Adrenal gland (tissue), 12 donors: ENCODE measurements around the gene HOXC5. TPM values are rescaled to one million over a fixed set of nuclear protein-coding genes. Genes with fewer than 3 reads are reported as not detected.

Source experiments
- DNase-seq, 7 donors: peaks; one replicate each; pipeline ENCODE4 v3.0.0-alpha.2; 2019 to 2020
- H3K27ac ChIP-seq, 5 donors: fragments of 200-600 bp; sonication (generic) in 4 of 5; 1 replicate in 3 of 5; 2 replicates in 2 of 5; pipeline versions ENCODE4 v1.5.1 to v1.8.0; 2016 to 2020; ENCODE audit warnings: mild to moderate bottlenecking in 1 of 5
- H3K27me3 ChIP-seq: fragments of 200-600 bp; 2 replicates; pipeline ENCODE4 v1.8.0; 2021
- H3K36me3 ChIP-seq, 2 donors: fragments of 200-600 bp; replicated peaks in 1 of 2; 1 replicate in 1 of 2; 2 replicates in 1 of 2; pipeline versions ENCODE4 v1.5.1 to v1.8.0; 2018 to 2022
- H3K4me1 ChIP-seq, 2 donors: fragments of 200-600 bp; replicated peaks in 1 of 2; 1 replicate in 1 of 2; 2 replicates in 1 of 2; pipeline versions ENCODE4 v1.5.1 to v1.8.0; 2018 to 2021
- H3K4me3 ChIP-seq, 4 donors: fragments of 200-600 bp; sonication (generic) in 3 of 4; one replicate each; pipeline ENCODE4 v1.5.1; 2016 to 2018
- H3K9me3 ChIP-seq, 3 donors: fragments of 200-600 bp; sonication (generic) in 1 of 3; replicated peaks in 1 of 3; 1 replicate in 2 of 3; 2 replicates in 1 of 3; pipeline versions ENCODE4 v1.5.1 to v1.8.0; 2016 to 2021
- POLR2A ChIP-seq, 2 donors: fragments of 450-650 bp; IDR thresholded peaks; one replicate each; pipeline ENCODE4 v1.6.1; 2017; ENCODE audit warnings: antibody characterized with exemption in 2 of 2, mild to moderate bottlenecking in 2 of 2, moderate library complexity in 1 of 2
- WGBS, 4 donors: extraction: QIAGEN DNeasy Blood & Tissue Kit in 2 of 4; methylation state at CpG; one replicate each; pipeline versions ENCODE4 v1.1.5 to v1.1.7; 2013 to 2017; 5-methylcytosine and 5-hydroxymethylcytosine counted together
- intact Hi-C, 2 donors: fragments of 100-400 bp; cut with DNase I; formaldehyde crosslinking; loops; one replicate each; pipeline versions ENCODE4 v1.14.1 to v1.15.0; 2022 to 2023
- polyA plus RNA-seq, 3 donors: library from polyadenylated mRNA; stranded (reverse); fragments of 200-250 nt in 2 of 3; fragments of 350-450 nt in 1 of 3; fragmentation: Illumina TruSeq in 1 of 3; extraction: RNeasy Lipid Tissue Mini Kit (QIAGEN cat#74804) in 1 of 3; gene quantifications; one replicate each; pipeline ENCODE4 v1.2.3, GENCODE V29; 2013 to 2014
- total RNA-seq, 9 donors: library from RNA; depleted of rRNA in 4 of 9; stranded (reverse); fragments of >200 nt in 4 of 9; fragments of 120-200 nt in 1 of 9; fragmentation: NEBNext Ultra II Directional in 1 of 9; extraction: Animal tissue kit (Norgen Biotek cat#: 25700) in 1 of 9; gene quantifications; one replicate each; pipeline versions ENCODE4 v1.1.0 to v1.2.4, GENCODE V29; 2013 to 2023
- TF ChIP-seq, protein P1 (sequence below), 6 experiments: fragments of 450-650 bp in 4 of 6; fragments of 200-600 bp in 2 of 6; sonication (generic) in 1 of 6; IDR thresholded peaks; 1 replicate in 5 of 6; 2 replicates in 1 of 6; pipeline versions ENCODE4 v1.5.1 to v1.8.0; 2016 to 2021; ENCODE audit warnings: antibody characterized with exemption in 6 of 6, mild to moderate bottlenecking in 2 of 6, moderate library complexity in 1 of 6
- donor health status: healthy with polysubstance abuse.
- donor health status: Bipolar disorder and iron deficiency.
- donor health status: DM: yes; HTN: yes; CAD: no.
- donor health status: DM: no; HTN: no; CAD: no.
- donor health status: DM: no; HTN: no; CAD: no.
- donor health status: DM: yes; HTN: yes; CAD: no.

Gene HOXC5
- total and polyA plus RNA-seq, 12 donors: 0.36 to 1.9 (median 0.77) TPM

GRCh38 chr12:54044425-54045103, 11.7 kb downstream of the HOXC5 start:
- Histone ChIP-seq H3K4me3 (no peak overlapping the region), H3K9me3 (no peaks in the 10 kb centered on the region), H3K4me1 (no peaks in the 10 kb centered on the region), H3K27me3 (peaks cover 3% of the 10 kb centered on the region), H3K27ac (no peak overlapping the region), H3K36me3 (no peaks in the 10 kb centered on the region)
- intact Hi-C loops: no loop called here
- DNase-seq: no peak
- 66 to 78% (median 72%) methylated on average over 5 of the region's 5 CpGs for WGBS, 4 donors
- TF ChIP-seq, protein P1, sequence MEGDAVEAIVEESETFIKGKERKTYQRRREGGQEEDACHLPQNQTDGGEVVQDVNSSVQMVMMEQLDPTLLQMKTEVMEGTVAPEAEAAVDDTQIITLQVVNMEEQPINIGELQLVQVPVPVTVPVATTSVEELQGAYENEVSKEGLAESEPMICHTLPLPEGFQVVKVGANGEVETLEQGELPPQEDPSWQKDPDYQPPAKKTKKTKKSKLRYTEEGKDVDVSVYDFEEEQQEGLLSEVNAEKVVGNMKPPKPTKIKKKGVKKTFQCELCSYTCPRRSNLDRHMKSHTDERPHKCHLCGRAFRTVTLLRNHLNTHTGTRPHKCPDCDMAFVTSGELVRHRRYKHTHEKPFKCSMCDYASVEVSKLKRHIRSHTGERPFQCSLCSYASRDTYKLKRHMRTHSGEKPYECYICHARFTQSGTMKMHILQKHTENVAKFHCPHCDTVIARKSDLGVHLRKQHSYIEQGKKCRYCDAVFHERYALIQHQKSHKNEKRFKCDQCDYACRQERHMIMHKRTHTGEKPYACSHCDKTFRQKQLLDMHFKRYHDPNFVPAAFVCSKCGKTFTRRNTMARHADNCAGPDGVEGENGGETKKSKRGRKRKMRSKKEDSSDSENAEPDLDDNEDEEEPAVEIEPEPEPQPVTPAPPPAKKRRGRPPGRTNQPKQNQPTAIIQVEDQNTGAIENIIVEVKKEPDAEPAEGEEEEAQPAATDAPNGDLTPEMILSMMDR (IDR thresholded peaks at IDR 0.05): no peak
- no peak for TF ChIP-seq POLR2A (IDR thresholded peaks at IDR 0.05)

DNA sequence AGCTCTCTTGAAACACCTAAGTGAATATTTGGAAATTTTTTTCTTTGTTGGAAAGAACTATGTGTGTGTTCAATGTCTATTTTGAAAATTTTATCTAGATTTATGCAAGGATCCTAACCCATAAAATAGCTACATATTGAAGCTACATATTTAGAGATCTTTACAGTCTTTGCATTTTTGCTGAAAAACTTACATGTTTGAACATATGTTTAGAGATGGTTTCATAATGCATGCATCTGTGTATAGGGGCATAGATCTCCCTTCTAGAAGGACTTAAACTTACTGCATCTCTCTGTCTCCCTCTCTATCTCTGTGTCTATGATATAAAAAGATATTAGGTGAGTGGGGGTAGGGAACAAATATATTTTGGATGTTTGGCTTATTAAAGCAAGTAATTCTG, 12.6 kb downstream of the HOXC5 start:
- H3K36me3 ChIP-seq: no peaks in the 10 kb centered on the region
- no peaks in the 10 kb centered on the region for H3K9me3 ChIP-seq
- peak overlapping the region in 1 of 5 donors; percentile 55 for H3K27ac ChIP-seq
- intact Hi-C loops: no loop called here
- peaks cover 3% of the 10 kb centered on the region for H3K27me3 ChIP-seq
- DNase-seq: no peak
- peak overlapping the region in 1 of 4 donors; percentile 49 for H3K4me3 ChIP-seq
- TF ChIP-seq POLR2A (IDR thresholded peaks at IDR 0.05): no peak
- TF ChIP-seq, protein P1 (IDR thresholded peaks at IDR 0.05): no peak
- H3K4me1 ChIP-seq: no peaks in the 10 kb centered on the region

DNA sequence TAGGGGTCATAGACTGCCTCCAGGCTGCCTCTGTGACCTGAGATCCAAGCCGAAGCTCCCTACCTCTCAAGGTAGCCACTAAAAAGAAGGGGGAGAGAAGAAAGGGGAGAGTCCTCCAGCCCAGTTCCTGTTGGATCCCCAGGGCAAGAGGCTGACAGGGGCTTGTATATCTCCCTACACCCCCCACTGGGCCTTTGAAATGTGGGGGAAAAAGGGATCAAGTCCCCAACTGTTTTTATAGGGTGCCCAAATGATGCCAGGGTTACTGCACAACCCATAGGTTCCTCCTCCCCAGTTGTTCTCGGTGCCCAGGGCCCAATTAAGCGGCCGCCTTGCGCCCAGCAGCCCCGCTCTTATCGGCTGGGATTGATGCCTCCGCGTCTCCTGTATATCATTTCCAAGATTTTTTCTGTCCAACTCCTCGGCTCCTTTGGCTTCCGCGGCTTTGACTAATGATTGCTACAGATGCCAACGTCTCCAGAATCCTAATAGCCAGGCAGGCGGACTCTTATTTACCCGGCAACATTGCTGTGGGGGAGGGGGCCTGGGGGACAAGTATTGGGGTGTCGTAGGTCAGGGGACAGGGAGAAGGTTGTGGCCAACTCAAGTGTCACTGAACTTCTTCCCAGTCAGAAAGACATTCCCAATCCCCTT, 13.1 kb downstream of the HOXC5 start:
- H3K4me3 ChIP-seq: peak overlapping the region in 1 of 4 donors; percentile 49
- H3K36me3 ChIP-seq: no peaks in the 10 kb centered on the region
- DNase-seq: no peak
- H3K9me3 ChIP-seq: no peaks in the 10 kb centered on the region
- no peaks in the 10 kb centered on the region for H3K4me1 ChIP-seq
- WGBS, 4 donors: 60 to 73% (median 66%) methylated on average over 15 to 16 of the region's 16 CpGs
- H3K27me3 ChIP-seq: peaks cover 3% of the 10 kb centered on the region
- intact Hi-C loops: no loop called here
- H3K27ac ChIP-seq: peak overlapping the region in 1 of 5 donors; percentile 55
- no peak for TF ChIP-seq POLR2A (IDR thresholded peaks at IDR 0.05)
- TF ChIP-seq, protein P1 (IDR thresholded peaks at IDR 0.05): no peak

DNA sequence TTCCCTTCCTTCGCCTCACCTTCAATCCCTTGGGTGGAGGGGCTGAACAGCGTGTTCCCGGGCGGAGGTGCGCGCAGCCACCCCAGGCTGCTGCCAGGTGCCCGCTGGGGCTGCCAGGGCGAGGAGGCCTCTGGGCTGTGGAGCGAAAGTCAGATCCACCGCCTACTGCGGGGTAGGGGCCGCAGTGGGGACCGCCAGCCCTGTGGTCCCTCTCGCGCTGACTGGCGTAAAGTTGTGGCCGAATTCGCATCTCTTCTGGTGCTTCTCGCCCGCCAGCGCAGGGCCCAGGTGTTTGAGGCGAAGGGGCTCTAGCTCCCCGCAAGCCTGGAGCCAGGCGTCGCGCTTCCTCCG, 13.9 kb downstream of the HOXC5 start:
- peaks cover 0 to 4% of the 10 kb centered on the region in 2 donors for H3K4me1 ChIP-seq
- no peaks in the 10 kb centered on the region for H3K9me3 ChIP-seq
- intact Hi-C loops: no loop called here
- peak overlapping the region in 1 of 4 donors; percentile 49 for H3K4me3 ChIP-seq
- WGBS, 4 donors: 46 to 52% (median 49%) methylated on average over 9 to 27 of the region's 27 CpGs
- no peak for DNase-seq
- no peak for TF ChIP-seq POLR2A (IDR thresholded peaks at IDR 0.05)
- TF ChIP-seq, protein P1 (IDR thresholded peaks at IDR 0.05): no peak
- peaks cover 3% of the 10 kb centered on the region for H3K27me3 ChIP-seq
- H3K36me3 ChIP-seq: no peaks in the 10 kb centered on the region
- peak overlapping the region in 3 of 5 donors; percentile 33 to 76 (median 54) for H3K27ac ChIP-seq
